Smooth muscle cell of bladder (primary cell): ENCODE data around the gene HMG20B. TPM values are rescaled to one million over a fixed set of nuclear protein-coding genes. Genes with fewer than 3 reads are reported as not detected.

Experiments
- total RNA-seq: library from RNA; depleted of rRNA; stranded (reverse); fragments of >200 nt; gene quantifications from 2 replicates; pipeline ENCODE4 v1.2.3, GENCODE V29; 2014

HMG20B gene
- 60.0 and 64.0 TPM in 2 replicates for total RNA-seq

GRCh38 chr19:3572855-3573161, at the start of gene HMG20B:
TSS of gene HMG20B (plus strand) at chr19:3572944. CDS start at chr19:3573310, 366 bp downstream.

GRCh38 chr19:3538965-3539755, 33.6 kb upstream of the HMG20B start, which contains the start of gene TEKTIP1:
TSS of gene TEKTIP1 (plus strand) at chr19:3539174. CDS start at chr19:3539178, 4 bp downstream.

DNA sequence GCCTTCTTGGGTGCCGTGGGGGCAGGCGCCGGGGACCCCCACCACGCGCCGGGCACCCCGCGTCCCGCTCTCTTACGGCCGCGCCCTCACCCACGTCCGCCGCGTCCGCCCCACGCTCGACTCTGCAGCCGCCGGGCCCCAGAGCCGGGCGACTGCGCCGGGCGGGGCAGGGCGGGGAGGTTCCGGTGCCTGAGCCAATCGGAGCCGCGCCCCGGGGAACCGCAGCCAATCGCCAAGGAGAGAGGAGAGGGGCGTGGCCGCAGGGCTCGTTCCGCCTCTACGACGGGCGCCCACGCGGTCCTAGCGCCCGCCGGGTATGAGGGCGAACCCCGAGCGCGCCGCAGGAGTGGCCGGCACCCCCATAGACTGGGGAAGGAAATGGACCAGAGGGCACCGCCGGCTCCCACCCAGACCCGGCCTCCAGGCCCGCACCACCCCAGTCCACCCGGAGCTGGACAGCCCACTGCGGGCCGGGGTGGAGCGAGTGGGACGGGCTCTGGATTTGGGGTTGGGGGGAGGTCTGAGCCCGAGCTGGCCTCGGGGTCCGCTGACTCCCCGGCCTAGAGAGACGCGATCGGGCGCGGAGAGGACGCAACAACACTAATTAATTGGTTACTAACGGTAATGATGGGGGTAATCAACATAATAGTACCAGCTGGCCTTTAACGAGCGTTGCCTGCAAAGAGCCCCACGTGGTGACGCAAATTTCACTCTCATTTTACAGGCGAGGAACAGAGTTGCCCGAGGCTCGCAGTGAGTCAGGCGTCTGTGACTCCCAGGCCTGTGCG, 15.1 kb upstream of the HMG20B start, which contains the start of gene MFSD12:
TSS of gene MFSD12 (minus strand) at position 126 of the 788 bp plus-strand sequence. CDS start 183 bp downstream, outside the sequence.

GRCh38 chr19:3585301-3586126, 12.8 kb downstream of the HMG20B start, which contains the start of gene GIPC3:
TSS of gene GIPC3 (plus strand) at chr19:3585478. CDS start at chr19:3585598, 120 bp downstream.

GRCh38 chr19:3606690-3607289, 34.0 kb downstream of the HMG20B start, which contains the start of gene TBXA2R:
TSS of gene TBXA2R (minus strand) at chr19:3606875. CDS start at chr19:3600634, 6,241 bp downstream.

GRCh38 chr19:3626473-3627350, 54.0 kb downstream of the HMG20B start, which contains the start of gene CACTIN:
TSS of gene CACTIN (minus strand) at chr19:3626790. CDS start at chr19:3626762, 28 bp downstream.

Other genes starting within 250 kb of the HMG20B start
- gene NFIC, start 206.4 kb upstream of the HMG20B start, total RNA-seq = 33.4 and 34.5 TPM in 2 replicates
- not detected in 2 replicates for gene SMIM24, start 92.4 kb upstream of the HMG20B start, total RNA-seq
- not detected in 2 replicates for gene SMIM44, start 89.5 kb upstream of the HMG20B start, total RNA-seq
- gene DOHH, start 72.3 kb upstream of the HMG20B start, total RNA-seq = 7.7 and 9.5 TPM in 2 replicates
- gene FZR1, start 66.6 kb upstream of the HMG20B start, total RNA-seq = 23.9 and 24.2 TPM in 2 replicates
- gene TEKTIP1, start 33.8 kb upstream of the HMG20B start, total RNA-seq = not detected in 2 replicates
- 68.6 and 114 TPM in 2 replicates for gene MFSD12, start 15.4 kb upstream of the HMG20B start, total RNA-seq
- gene GIPC3, start 12.5 kb downstream of the HMG20B start, total RNA-seq = not detected in 2 replicates
- 0.43 and 0.92 TPM in 2 replicates for gene TBXA2R, start 33.9 kb downstream of the HMG20B start, total RNA-seq
- 21.3 and 22.4 TPM in 2 replicates for gene CACTIN, start 53.8 kb downstream of the HMG20B start, total RNA-seq
- 12.5 and 23.0 TPM in 2 replicates for gene PIP5K1C, start 127.5 kb downstream of the HMG20B start, total RNA-seq
- gene TJP3, start 135.4 kb downstream of the HMG20B start, total RNA-seq = not detected in 2 replicates
- gene APBA3, start 188.7 kb downstream of the HMG20B start, total RNA-seq = 11.7 and 15.7 TPM in 2 replicates
- gene MRPL54, start 189.7 kb downstream of the HMG20B start, total RNA-seq = 45.1 and 73.7 TPM in 2 replicates
- not detected in 2 replicates for gene RAX2, start 199.3 kb downstream of the HMG20B start, total RNA-seq
- under 0.01 and 0.09 TPM in 2 replicates for gene MATK, start 213.4 kb downstream of the HMG20B start, total RNA-seq